GM12801 (cell line): ENCODE data around the gene OR4C6.

ENCODE experiments used
- CTCF ChIP-seq: IDR thresholded peaks from one replicate; pipeline ENCODE4 v1.5.1; 2011; ENCODE audit warnings: control low read depth; ENCODE audit not compliant: insufficient read length; ENCODE audit errors: extremely low read depth

Gene OR4C6

GRCh38 chr11:55661901-55662300 is at the start of gene OR4C6:
Gene OR4C6, plus strand, starts transcription at chr11:55662201. Its CDS starts 2,966 bp downstream, at chr11:55665167.
- TF ChIP-seq CTCF, result no peak

- TF ChIP-seq CTCF, result no peak
Observed at GRCh38 chr11:55624531-55624930, 37.5 kb upstream of the OR4C6 start.

GRCh38 chr11:55634813-55635212 is 27.2 kb upstream of the OR4C6 start, which contains the start of gene OR4P4:
Gene OR4P4, plus strand, starts transcription at chr11:55635113.
- no peak for TF ChIP-seq CTCF

GRCh38 chr11:55648027-55648426 is 14.0 kb upstream of the OR4C6 start, which contains the start of gene OR4S2:
Gene OR4S2, plus strand, starts transcription at chr11:55648327. Its CDS starts 2,577 bp downstream, at chr11:55650904.
- no peak for TF ChIP-seq CTCF

- TF ChIP-seq CTCF, result no peak
Observed at GRCh38 chr11:55652560-55652959, 9.4 kb upstream of the OR4C6 start.

- no peak for TF ChIP-seq CTCF
Observed at GRCh38 chr11:55655096-55655495, 6.9 kb upstream of the OR4C6 start.

GRCh38 chr11:55658031-55658573 is 3.9 kb upstream of the OR4C6 start:
- TF ChIP-seq CTCF, result no peak
